Hepatocyte (in vitro differentiated cells): ENCODE results near the gene EGLN3. TPM values are rescaled to one million over a fixed set of nuclear protein-coding genes. Genes with fewer than 3 reads are reported as not detected.

Experiments
- DNase-seq: peaks from one replicate; pipeline ENCODE4 v3.0.0-alpha.2; 2016; ENCODE audit warnings: low spot score
- H2AFZ ChIP-seq: fragments of 200-600 bp; sonication (generic); 2 replicates; pipeline ENCODE4 v1.6.0; 2016; ENCODE audit warnings: antibody characterized with exemption, mild to moderate bottlenecking
- H3K27ac ChIP-seq: fragments of 200-600 bp; sonication (generic); 2 replicates; pipeline ENCODE4 v1.5.1; 2016; ENCODE audit warnings: mild to moderate bottlenecking
- H3K27me3 ChIP-seq: fragments of 200-600 bp; sonication (generic); 2 replicates; pipeline ENCODE4 v1.6.1; 2016
- H3K36me3 ChIP-seq: fragments of 200-600 bp; sonication (generic); replicated peaks from 2 replicates; pipeline ENCODE4 v1.5.1; 2016; ENCODE audit warnings: low read depth; ENCODE audit not compliant: insufficient read depth
- H3K4me1 ChIP-seq: fragments of 200-600 bp; sonication (generic); 2 replicates; pipeline ENCODE4 v1.5.1; 2016; ENCODE audit warnings: mild to moderate bottlenecking, moderate library complexity; ENCODE audit not compliant: insufficient read depth
- H3K4me2 ChIP-seq: fragments of 200-600 bp; sonication (generic); 2 replicates; pipeline ENCODE4 v1.6.0; 2016
- H3K4me3 ChIP-seq: fragments of 200-600 bp; sonication (generic); 2 replicates; pipeline ENCODE4 v1.5.1; 2016; ENCODE audit warnings: mild to moderate bottlenecking
- H3K79me2 ChIP-seq: fragments of 200-600 bp; sonication (generic); 2 replicates; pipeline ENCODE4 v1.6.0; 2017; ENCODE audit warnings: mild to moderate bottlenecking
- H3K9me2 ChIP-seq: fragments of 200-600 bp; sonication (generic); replicated peaks from 2 replicates; pipeline ENCODE4 v1.6.0; 2017; ENCODE audit warnings: mild to moderate bottlenecking; ENCODE audit not compliant: insufficient read depth
- H3K9me3 ChIP-seq: fragments of 200-600 bp; sonication (generic); 2 replicates; pipeline ENCODE4 v1.5.1; 2016; ENCODE audit warnings: low read depth, mild to moderate bottlenecking
- H4K20me1 ChIP-seq: fragments of 200-600 bp; sonication (generic); 2 replicates; pipeline ENCODE4 v1.6.0; 2016; ENCODE audit warnings: mild to moderate bottlenecking; ENCODE audit not compliant: insufficient read depth, poor library complexity, severe bottlenecking
- CTCF ChIP-seq: fragments of 200-600 bp; sonication (generic); IDR thresholded peaks from 2 replicates; pipeline ENCODE4 v1.5.1; 2016; ENCODE audit warnings: antibody characterized with exemption, mild to moderate bottlenecking; ENCODE audit not compliant: poor library complexity
- EZH2 ChIP-seq: fragments of 200-600 bp; sonication (generic); IDR thresholded peaks from 2 replicates; pipeline ENCODE4 v1.6.1; 2016; ENCODE audit warnings: antibody characterized with exemption, mild to moderate bottlenecking, borderline replicate concordance
- EZH2phosphoT487 ChIP-seq: fragments of 200-600 bp; sonication (generic); IDR thresholded peaks from one replicate; pipeline ENCODE4 v1.6.1; 2018; ENCODE audit warnings: antibody characterized with exemption, mild to moderate bottlenecking, low read depth, moderate library complexity; ENCODE audit not compliant: unreplicated experiment, severe bottlenecking
- WGBS: methylation state at CpG from one replicate; pipeline ENCODE4 v1.1.6; 2016; ENCODE audit warnings: low lambda C conversion rate; ENCODE audit errors: missing lambda C conversion rate; 5-methylcytosine and 5-hydroxymethylcytosine counted together
- polyA plus RNA-seq: library from polyadenylated mRNA; unstranded; fragments of >200 nt; fragmentation: Nextera tagmentation; extraction: Ambion mirVana; gene quantifications from 2 replicates; pipeline ENCODE4 v1.2.1, GENCODE V29; 2016
- total RNA-seq: library from RNA; depleted of rRNA; stranded (reverse); fragments of >200 nt; gene quantifications from 2 replicates; pipeline ENCODE4 v1.2.3, GENCODE V29; 2014

EGLN3 gene
- total and polyA plus RNA-seq, 2 experiments from 2014 or later = 11.9 to 17.2 TPM

GRCh38 chr14:33931461-33931860, 19.4 kb downstream of the EGLN3 start:
- DNase-seq = no peak
- H3K4me3 ChIP-seq = no peak overlapping the region
- WGBS = 72% methylated on average over 1 of the region's 1 CpG
- peaks cover 11% of the 10 kb centered on the region for H3K79me2 ChIP-seq
- TF ChIP-seq EZH2phosphoT487 (no peak), CTCF (no peak), EZH2 (no peak)
- H2AFZ ChIP-seq = no peak overlapping the region
- H3K9me3 ChIP-seq = no peaks in the 10 kb centered on the region
- H3K4me1 ChIP-seq = peaks cover 8% of the 10 kb centered on the region
- no peak overlapping the region for H3K27ac ChIP-seq
- H3K36me3 ChIP-seq = no peaks in the 10 kb centered on the region
- no peaks in the 10 kb centered on the region for H3K27me3 ChIP-seq
- H3K9me2 ChIP-seq = no peaks in the 10 kb centered on the region
- no peaks in the 10 kb centered on the region for H4K20me1 ChIP-seq
- H3K4me2 ChIP-seq = no peak overlapping the region

- no peak for DNase-seq
Observed at GRCh38 chr14:33930439-33930838, 20.4 kb downstream of the EGLN3 start.

GRCh38 chr14:33929799-33930408, 21.0 kb downstream of the EGLN3 start:
- Histone ChIP-seq H3K4me1 (peaks cover 8% of the 10 kb centered on the region), H3K4me3 (no peak overlapping the region), H3K4me2 (no peak overlapping the region), H3K79me2 (peaks cover 8% of the 10 kb centered on the region), H3K36me3 (no peaks in the 10 kb centered on the region), H3K9me3 (no peaks in the 10 kb centered on the region), H3K27me3 (no peaks in the 10 kb centered on the region), H4K20me1 (no peaks in the 10 kb centered on the region), H3K27ac (peak overlapping the region; percentile 39), H3K9me2 (no peaks in the 10 kb centered on the region), H2AFZ (no peak overlapping the region)
- 51% methylated on average over 2 of the region's 2 CpGs for WGBS
- no peak for TF ChIP-seq CTCF
- TF ChIP-seq EZH2 = no peak
- no peak for TF ChIP-seq EZH2phosphoT487
- no peak for DNase-seq

More at GRCh38 chr14:33930439-33930838, 20.4 kb downstream of the EGLN3 start:
- H3K79me2 ChIP-seq = peaks cover 11% of the 10 kb centered on the region
- H4K20me1 ChIP-seq = no peaks in the 10 kb centered on the region
- peaks cover 8% of the 10 kb centered on the region for H3K4me1 ChIP-seq
- no peaks in the 10 kb centered on the region for H3K27me3 ChIP-seq
- 61% methylated on average over 2 of the region's 2 CpGs for WGBS
- no peak overlapping the region for H3K4me2 ChIP-seq
- TF ChIP-seq CTCF = no peak
- TF ChIP-seq EZH2 = no peak
- no peak for TF ChIP-seq EZH2phosphoT487
- peak overlapping the region; percentile 39 for H3K27ac ChIP-seq
- H3K9me2 ChIP-seq = no peaks in the 10 kb centered on the region
- no peaks in the 10 kb centered on the region for H3K9me3 ChIP-seq
- no peak overlapping the region for H2AFZ ChIP-seq
- no peaks in the 10 kb centered on the region for H3K36me3 ChIP-seq
- H3K4me3 ChIP-seq = no peak overlapping the region
